ENCODE measurements around the gene CCN2.

The CCN2 gene

DNA sequence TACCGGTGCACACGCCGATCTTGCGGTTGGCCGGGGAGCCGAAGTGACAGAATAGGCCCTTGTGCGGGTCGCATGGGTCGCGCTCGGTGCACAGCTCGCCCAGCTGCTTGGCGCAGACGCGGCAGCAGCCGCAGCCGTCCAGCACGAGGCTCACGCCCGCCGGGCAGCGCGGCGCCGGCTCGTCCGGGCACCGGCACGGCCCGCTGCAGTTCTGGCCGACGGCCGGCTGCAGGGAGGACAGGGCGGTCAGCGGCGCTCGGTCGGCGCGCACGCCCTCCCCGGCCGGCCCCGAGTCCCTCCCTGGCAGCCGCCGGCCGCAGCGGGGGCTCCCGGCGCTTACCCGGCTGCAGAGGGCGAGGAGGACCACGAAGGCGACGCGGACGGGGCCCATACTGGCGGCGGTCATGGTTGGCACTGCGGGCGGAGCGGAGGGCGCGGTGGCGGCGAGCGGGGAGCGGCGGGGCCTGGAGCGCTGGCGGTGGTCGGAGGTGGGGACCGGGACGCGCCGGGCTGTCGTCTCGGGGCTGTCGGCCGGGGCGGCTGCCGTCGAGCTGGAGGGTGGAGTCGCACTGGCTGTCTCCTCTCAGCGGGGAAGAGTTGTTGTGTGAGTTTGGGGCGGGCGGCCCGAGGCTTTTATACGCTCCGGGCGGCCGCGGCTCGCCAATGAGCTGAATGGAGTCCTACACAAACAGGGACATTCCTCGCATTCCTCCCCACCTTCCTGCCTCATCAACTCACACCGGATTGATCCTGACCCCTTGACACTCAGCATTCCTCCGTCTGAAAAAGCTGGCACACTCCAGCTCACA lies at the start of gene CCN2:
TSS of gene CCN2 (minus strand) at position 606 of the 809 bp plus-strand sequence. CDS start at position 406, 200 bp downstream.
- DNase-seq (ENCODE audit: low read depth): no peak

- DNase-seq (ENCODE audit: low read depth): no peak
These were observed 49.1 kb upstream of the CCN2 start for GRCh38 chr6:132000296-132000695.

GRCh38 chr6:131999545-132000146 lies 48.5 kb upstream of the CCN2 start:
- no peak for DNase-seq (ENCODE audit: low read depth)

GRCh38 chr6:131998255-131998982 lies 47.2 kb upstream of the CCN2 start:
- DNase-seq (ENCODE audit: low read depth): no peak

GRCh38 chr6:131997429-131998153 lies 46.4 kb upstream of the CCN2 start:
- no peak for DNase-seq (ENCODE audit: low read depth)

GRCh38 chr6:131995917-131996316 lies 44.7 kb upstream of the CCN2 start:
- no peak for DNase-seq (ENCODE audit: low read depth)

- no peak for DNase-seq (ENCODE audit: low read depth)
These were observed 41.4 kb upstream of the CCN2 start for GRCh38 chr6:131992557-131992956.

- no peak for DNase-seq (ENCODE audit: low read depth)
These were observed 37.9 kb upstream of the CCN2 start for GRCh38 chr6:131989036-131989435.

DNA sequence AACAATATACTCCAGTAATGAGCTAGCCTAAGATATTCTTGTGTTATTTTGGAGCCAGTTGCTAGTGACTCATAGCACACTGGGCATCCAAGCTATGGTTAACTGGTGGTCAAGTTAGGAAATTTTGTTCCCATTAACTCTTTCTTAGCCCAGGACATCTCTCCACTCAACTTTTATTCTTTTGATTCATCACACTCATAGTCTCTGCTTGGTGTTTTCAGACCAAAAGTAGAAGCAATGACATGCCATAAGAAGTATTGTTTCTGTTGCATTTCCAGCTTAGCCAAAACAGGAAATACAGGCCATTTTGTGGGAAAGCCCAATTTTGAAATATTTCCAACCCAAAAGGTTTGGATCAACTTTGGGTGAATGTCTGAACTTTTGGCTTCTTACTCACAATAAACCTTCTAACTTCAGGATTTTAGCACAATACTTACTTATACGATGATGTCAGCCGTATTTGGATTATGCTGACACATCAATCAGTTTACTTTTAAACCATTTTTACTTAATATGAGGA lies 31.6 kb upstream of the CCN2 start:
- DNase-seq (ENCODE audit: low read depth): no peak

- DNase-seq (ENCODE audit: low read depth): no peak
These were observed 30.4 kb upstream of the CCN2 start for GRCh38 chr6:131981624-131981978.

DNA sequence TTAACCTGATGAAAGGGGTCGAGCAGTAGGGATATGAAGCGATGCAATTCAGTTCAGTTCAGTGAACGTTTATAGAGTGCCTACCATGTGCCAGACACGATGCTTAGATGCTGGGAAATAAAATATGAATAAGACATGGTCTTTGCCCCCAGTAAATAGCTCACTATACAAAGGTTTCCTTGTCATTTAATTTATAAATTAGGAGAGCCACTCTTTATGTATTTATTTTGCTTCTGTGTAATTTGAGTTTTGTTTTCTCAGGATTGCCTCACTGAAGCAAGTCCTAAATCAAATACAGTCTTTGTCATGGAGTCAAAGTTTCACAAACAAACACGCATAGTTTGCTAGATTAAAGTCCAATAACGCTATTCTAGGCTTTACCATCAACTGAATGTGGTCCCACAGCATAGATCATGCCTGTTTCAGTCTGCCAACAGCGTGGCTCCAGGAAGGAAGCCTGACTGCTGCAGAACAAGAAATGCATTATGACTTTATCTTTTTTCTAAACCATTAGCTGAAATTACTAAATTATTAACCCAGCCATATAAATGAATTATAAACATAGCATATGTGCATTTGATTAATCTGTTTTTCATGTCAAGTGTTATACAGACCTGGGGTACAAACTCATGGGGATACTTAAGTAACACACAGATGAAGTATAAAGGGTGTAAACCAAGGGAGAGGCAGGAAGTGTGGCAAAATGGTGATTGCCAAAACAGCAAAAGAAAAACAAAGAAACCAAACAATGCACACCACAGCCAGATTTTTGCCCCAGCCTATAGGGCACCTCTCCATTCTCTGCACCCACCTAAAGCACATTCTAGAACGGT lies 29.8 kb upstream of the CCN2 start:
- DNase-seq (ENCODE audit: low read depth): no peak

DNA sequence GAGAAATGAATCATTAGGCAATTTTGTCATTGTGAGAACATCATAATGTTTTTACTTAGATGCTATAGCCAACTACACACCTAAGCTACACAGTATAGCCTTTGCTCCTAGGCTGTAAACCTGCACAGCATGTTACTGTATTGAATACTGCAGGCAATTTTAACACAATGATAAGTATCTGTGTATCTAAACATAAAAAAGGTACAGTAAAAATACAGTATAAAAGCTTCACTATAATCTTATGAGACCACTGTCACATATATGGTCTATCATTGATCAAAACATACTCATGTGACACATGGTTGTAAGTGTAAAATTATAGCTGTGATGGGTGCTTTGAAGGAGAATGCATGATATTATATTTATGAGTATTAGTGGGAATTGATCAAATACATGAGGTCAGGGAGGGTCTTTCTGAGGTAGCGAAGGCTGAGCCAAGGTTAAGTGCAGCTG lies 29.2 kb upstream of the CCN2 start:
- DNase-seq (ENCODE audit: low read depth): no peak

DNA sequence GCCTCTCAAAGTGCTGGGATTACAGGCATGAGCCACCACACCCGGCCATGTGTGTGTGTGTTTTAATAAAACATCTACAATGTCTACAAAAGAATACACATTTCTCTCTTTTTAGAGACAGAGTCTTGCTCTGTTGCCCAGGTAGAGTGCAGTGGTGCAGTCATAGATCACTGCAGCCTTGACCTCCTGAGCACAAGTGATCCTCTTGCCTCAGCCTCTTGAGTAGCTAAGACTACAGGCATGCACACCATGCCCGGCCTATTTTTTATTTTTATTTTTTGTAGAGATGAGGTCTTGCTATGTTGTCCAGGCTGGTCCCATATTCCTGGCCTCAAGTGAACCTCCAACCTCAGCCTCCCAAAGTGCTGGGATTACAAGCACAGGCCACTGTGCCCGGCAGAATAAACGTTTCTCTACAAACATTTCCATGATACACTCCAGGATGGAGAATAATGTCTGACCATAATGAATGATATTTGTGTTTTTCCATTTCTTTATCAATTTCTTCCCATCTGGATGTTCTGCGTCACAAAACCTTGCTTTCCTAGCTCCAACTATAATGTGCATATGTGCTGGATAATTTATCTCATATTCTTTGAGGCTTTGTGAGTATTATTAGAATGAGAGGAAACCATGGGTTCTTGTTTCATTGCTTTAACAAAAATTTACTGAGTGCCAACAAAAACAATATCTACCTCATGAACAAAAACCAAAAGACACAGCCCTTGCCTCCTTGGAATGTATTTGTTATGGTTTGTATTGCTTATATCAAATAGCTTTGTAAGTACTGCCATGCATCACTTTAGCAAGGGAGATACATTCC lies 28.6 kb upstream of the CCN2 start:
- no peak for DNase-seq (ENCODE audit: low read depth)

DNA sequence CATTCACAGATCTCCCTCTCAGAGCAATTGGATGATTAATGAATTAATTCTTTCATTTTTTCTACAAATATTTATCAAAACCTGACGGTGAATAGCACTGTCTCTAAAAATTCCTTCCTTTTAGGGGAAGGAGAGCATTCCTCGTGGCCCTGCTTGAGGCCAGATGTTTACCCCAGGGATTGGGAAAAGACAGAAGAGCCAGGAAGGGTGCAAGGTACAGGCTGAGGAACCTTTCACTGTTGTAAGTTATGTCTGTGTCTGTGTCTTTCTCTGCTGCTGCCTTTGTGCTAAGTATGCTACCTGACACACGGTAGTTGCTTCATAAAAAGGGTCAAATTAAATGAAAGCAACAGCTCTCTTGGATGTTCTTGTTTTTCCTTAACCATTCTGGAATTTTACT lies 27.4 kb upstream of the CCN2 start:
- no peak for DNase-seq (ENCODE audit: low read depth)

DNA sequence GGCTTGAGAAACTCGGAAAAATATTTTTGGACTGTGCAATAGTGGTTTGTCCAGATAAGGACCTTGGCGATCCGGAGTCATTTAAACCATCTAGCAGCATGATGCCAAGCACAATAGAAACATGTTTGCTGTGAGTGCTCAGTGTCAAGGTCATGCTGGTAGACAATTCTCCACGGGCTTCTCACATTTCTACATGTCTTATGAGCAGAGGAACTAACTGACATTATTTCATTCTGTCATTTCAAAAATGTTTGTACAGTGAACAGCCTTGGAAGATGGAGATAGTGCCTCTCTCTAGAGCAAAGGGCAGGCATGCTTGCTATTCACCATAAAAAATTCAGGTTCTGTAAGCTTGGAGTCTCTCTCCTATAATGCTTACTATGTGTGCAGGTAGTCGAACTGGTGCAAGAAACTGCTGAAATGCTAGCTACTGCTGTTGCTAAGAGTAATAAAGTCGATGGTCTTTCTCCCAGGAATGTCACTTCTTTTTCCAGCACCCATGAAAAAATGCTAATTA lies 25.4 kb upstream of the CCN2 start:
- no peak for DNase-seq (ENCODE audit: low read depth)

GRCh38 chr6:131972741-131973140 lies 21.6 kb upstream of the CCN2 start:
- DNase-seq (ENCODE audit: low read depth): no peak

- DNase-seq (ENCODE audit: low read depth): no peak
These were observed 19.1 kb upstream of the CCN2 start for GRCh38 chr6:131970076-131970859.

- DNase-seq (ENCODE audit: low read depth): no peak
These were observed 17.5 kb upstream of the CCN2 start for GRCh38 chr6:131968656-131969055.

GRCh38 chr6:131967948-131968347 lies 16.8 kb upstream of the CCN2 start:
- DNase-seq (ENCODE audit: low read depth): no peak
